HepG2 (cell line): Measurements from ENCODE around the gene NDRG3. TPM values are rescaled to one million over a fixed set of nuclear protein-coding genes. Genes with fewer than 3 reads are reported as not detected.
A peak's percentile ranks its signal among the peaks of the same experiment; 100 is the strongest.

Experiments used
- AHDC1 ChIP-seq: sonication (generic); formaldehyde crosslinking; IDR thresholded peaks from 2 replicates; pipeline ENCODE4 v1.5.1; 2020; ENCODE audit warnings: mild to moderate bottlenecking, missing genetic modification reagents, borderline replicate concordance
- CAMTA2 ChIP-seq: sonication (generic); formaldehyde crosslinking; IDR thresholded peaks from 2 replicates; pipeline ENCODE4 v1.4.0; 2020; ENCODE audit warnings: mild to moderate bottlenecking, missing genetic modification reagents, borderline replicate concordance
- CCDC6 ChIP-seq: sonication (generic); formaldehyde crosslinking; IDR thresholded peaks from 2 replicates; pipeline ENCODE4 v1.8.1; 2022; ENCODE audit warnings: mild to moderate bottlenecking, missing genetic modification reagents, moderate library complexity
- IKZF4 ChIP-seq: sonication (generic); formaldehyde crosslinking; IDR thresholded peaks from 2 replicates; pipeline ENCODE4 v1.5.1; 2020; ENCODE audit warnings: borderline replicate concordance, mild to moderate bottlenecking, low read depth, missing genetic modification reagents; ENCODE audit errors: not compliant biosample characterization
- MAZ ChIP-seq, 2 experiments: sonication (generic) in 1 of 2; formaldehyde crosslinking in 1 of 2; IDR thresholded peaks; 2 replicates each; pipeline versions ENCODE4 v1.5.0 to v1.6.1; 2012 to 2020; ENCODE audit warnings: low read depth in 2 of 2, mild to moderate bottlenecking in 2 of 2, borderline replicate concordance in 1 of 2, improper control_type of control experiment in 1 of 2, low read length in 1 of 2, missing genetic modification reagents in 1 of 2, moderate library complexity in 1 of 2
- MEF2D ChIP-seq: sonication (generic); formaldehyde crosslinking; IDR thresholded peaks from 2 replicates; pipeline ENCODE4 v1.5.1; 2020; ENCODE audit warnings: mild to moderate bottlenecking, missing genetic modification reagents
- MLXIP ChIP-seq: sonication (generic); formaldehyde crosslinking; IDR thresholded peaks from 2 replicates; pipeline ENCODE4 v1.9.0; 2021; ENCODE audit warnings: missing genetic modification reagents, borderline replicate concordance
- MXI1 ChIP-seq: IDR thresholded peaks from 3 replicates; pipeline ENCODE4 v1.6.1; 2012; ENCODE audit warnings: low read depth, low read length, inconsistent platforms, borderline replicate concordance
- RFX1 ChIP-seq: fragments of 450-650 bp; IDR thresholded peaks from 2 replicates; pipeline ENCODE4 v1.6.1; 2017
- RFXAP ChIP-seq: sonication (generic); formaldehyde crosslinking; IDR thresholded peaks from 2 replicates; pipeline ENCODE4 v1.4.0; 2020; ENCODE audit warnings: missing genetic modification reagents, borderline replicate concordance
- SOX13 ChIP-seq, 3 experiments: fragments of 450-650 bp in 1 of 3; sonication (generic) in 1 of 3; formaldehyde crosslinking in 1 of 3; IDR thresholded peaks in 2 of 3; conservative IDR thresholded peaks in 1 of 3; 2 replicates each; pipeline versions ENCODE4 v1.5.0 to v1.6.1; 2016 to 2020; ENCODE audit warnings: antibody characterized with exemption in 1 of 3, mild to moderate bottlenecking in 1 of 3, missing compliant biosample characterization in 1 of 3, missing genetic modification reagents in 1 of 3, moderate library complexity in 1 of 3
- TOPORS ChIP-seq: sonication (generic); formaldehyde crosslinking; IDR thresholded peaks from 2 replicates; pipeline ENCODE4 v1.8.0; 2023; ENCODE audit warnings: mild to moderate bottlenecking, missing genetic modification reagents
- ZBTB42 ChIP-seq: sonication (generic); formaldehyde crosslinking; IDR thresholded peaks from 2 replicates; pipeline ENCODE4 v1.5.0; 2020; ENCODE audit warnings: mild to moderate bottlenecking, missing genetic modification reagents
- ZNF224 ChIP-seq: sonication (generic); formaldehyde crosslinking; IDR thresholded peaks from 2 replicates; pipeline ENCODE4 v1.5.0; 2020; ENCODE audit warnings: mild to moderate bottlenecking, missing genetic modification reagents
- ZNF567 ChIP-seq: sonication (generic); formaldehyde crosslinking; IDR thresholded peaks from 2 replicates; pipeline ENCODE4 v1.8.1; 2023; ENCODE audit warnings: mild to moderate bottlenecking, missing genetic modification reagents, borderline replicate concordance
- ZNF580 ChIP-seq: IDR thresholded peaks from 2 replicates; pipeline ENCODE4 v1.6.1; 2016; ENCODE audit warnings: low read depth, borderline replicate concordance
- ZNF850 ChIP-seq: sonication (generic); formaldehyde crosslinking; conservative IDR thresholded peaks from 2 replicates; pipeline ENCODE4 v1.9.0; 2021; ENCODE audit warnings: mild to moderate bottlenecking, missing genetic modification reagents
- ZNF878 ChIP-seq: sonication (generic); formaldehyde crosslinking; IDR thresholded peaks from 2 replicates; pipeline ENCODE4 v1.8.1; 2023; ENCODE audit warnings: mild to moderate bottlenecking, missing genetic modification reagents, moderate library complexity
- polyA plus RNA-seq, 8 experiments: library from polyadenylated mRNA; depleted of rRNA in 3 of 8; stranded (reverse) in 7 of 8; unstranded in 1 of 8; fragments of >200 nt; fragmentation: Illumina TruSeq in 4 of 8; extraction: Trizol in 4 of 8; gene quantifications; 2 replicates each; pipeline versions ENCODE4 v1.2.1 to v1.2.3, GENCODE V29; 2011 to 2016; ENCODE audit warnings: low read depth in 4 of 8, missing spikeins in 1 of 8, mixed read lengths in 1 of 8; ENCODE audit not compliant: insufficient read depth in 1 of 8
- total RNA-seq, 5 experiments: library from RNA; depleted of rRNA; stranded (reverse); fragments of >200 nt; fragmentation: Illumina TruSeq; extraction: Trizol; gene quantifications; 2 replicates each; pipeline ENCODE4 v1.2.3, GENCODE V29; 2016; ENCODE audit warnings: low read depth in 1 of 5

The NDRG3 gene
- total and polyA plus RNA-seq, 2 of the 13 experiments (the other 11 are each of a cell fraction or from before 2014, with no cell fraction given), result 36.0 to 40.5 TPM

- TF ChIP-seq AHDC1 (peak; percentile 82; the same call in 1 of the 2 replicates), ZNF878 (CRISPR knock-in tag) (peak; percentile 75; the same call in 1 of the 2 replicates), ZBTB42 (CRISPR knock-in tag) (no peak), SOX13 (IDR thresholded peaks at IDR 0.05) (no peak), SOX13 (CRISPR knock-in tag; conservative IDR thresholded peaks at IDR 0.05 in 1 of 2, IDR thresholded peaks at IDR 0.05 in 1 of 2) (peak in 1 of 2 experiments; percentile 71; a peak in 2 of 4 replicates), RFXAP (CRISPR knock-in tag) (peak; percentile 97), CCDC6 (CRISPR knock-in tag) (peak; percentile 98), RFX1 (no peak), CAMTA2 (peak; percentile 96), ZNF567 (peak; percentile 100), MAZ (IDR thresholded peaks at IDR 0.05; ENCODE audit: borderline replicate concordance, low read depth, low read length) (peak; percentile 94), MAZ (CRISPR knock-in tag; IDR thresholded peaks at IDR 0.05; ENCODE audit: low read depth) (peak; percentile 98), TOPORS (peak; percentile 95), MEF2D (CRISPR knock-in tag) (peak; percentile 96), ZNF580 (CRISPR knock-in tag) (peak; percentile 100), ZNF224 (CRISPR knock-in tag) (peak; percentile 99), MXI1 (peak; percentile 92; the same call in 2 of the 3 replicates), ZNF850 (CRISPR knock-in tag) (peak; percentile 98), MLXIP (CRISPR knock-in tag) (0 out of 2 replicates have a peak, but pooled peaks have one; percentile 69), IKZF4 (CRISPR knock-in tag) (peak; percentile 90)
Observed at GRCh38 chr20:36605399-36606157, 140.3 kb downstream of the NDRG3 start, which contains the start of gene RAB5IF (continued).
